ENCODE results near the gene TBC1D26. TPM values are rescaled to one million over a fixed set of nuclear protein-coding genes. Genes with fewer than 3 reads are reported as not detected.
"Not testable (repeated sequence)": the region's sequence is repeated elsewhere in the genome, so short reads cannot be mapped to it uniquely, and the experiment has no call there.

Gene TBC1D26
- total RNA-seq, 1 donor from 2014 or later: 2.4 TPM

DNA sequence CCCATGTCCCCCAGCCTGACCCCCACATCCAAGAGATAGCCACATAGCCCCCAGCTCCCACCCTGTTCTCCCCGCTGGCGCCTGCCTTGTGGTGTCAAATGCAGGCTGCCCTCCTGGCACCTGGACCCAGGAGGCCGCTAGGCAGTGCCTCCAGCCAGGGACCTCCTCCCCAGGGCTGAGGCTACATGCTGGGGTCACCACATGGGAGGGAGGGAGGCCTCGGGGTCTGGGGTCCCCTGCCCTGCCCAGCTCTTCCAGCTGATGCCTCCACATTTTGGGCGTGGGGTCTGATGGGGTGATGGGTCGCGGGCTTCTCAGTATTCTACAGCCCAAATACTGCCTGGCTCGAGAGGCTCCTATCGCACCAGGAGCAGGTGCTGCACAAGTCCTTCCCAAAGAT is 9.5 kb downstream of the TBC1D26 start:
- no peak for DNase-seq (ENCODE audit: low spot score)
- Mint-ChIP-seq H3K4me1 (ENCODE audit: unreplicated experiment) (peaks cover 19% of the 10 kb centered on the region), H3K36me3 (ENCODE audit: low read depth, unreplicated experiment) (peaks cover 8% of the 10 kb centered on the region), H3K27me3 (ENCODE audit: unreplicated experiment) (peaks cover 5% of the 10 kb centered on the region), H3K27ac (ENCODE audit: unreplicated experiment) (no peak overlapping the region), H3K4me3 (ENCODE audit: unreplicated experiment) (no peak overlapping the region), H3K9me3 (ENCODE audit: unreplicated experiment) (no peaks in the 10 kb centered on the region)
- TF ChIP-seq, protein P1, sequence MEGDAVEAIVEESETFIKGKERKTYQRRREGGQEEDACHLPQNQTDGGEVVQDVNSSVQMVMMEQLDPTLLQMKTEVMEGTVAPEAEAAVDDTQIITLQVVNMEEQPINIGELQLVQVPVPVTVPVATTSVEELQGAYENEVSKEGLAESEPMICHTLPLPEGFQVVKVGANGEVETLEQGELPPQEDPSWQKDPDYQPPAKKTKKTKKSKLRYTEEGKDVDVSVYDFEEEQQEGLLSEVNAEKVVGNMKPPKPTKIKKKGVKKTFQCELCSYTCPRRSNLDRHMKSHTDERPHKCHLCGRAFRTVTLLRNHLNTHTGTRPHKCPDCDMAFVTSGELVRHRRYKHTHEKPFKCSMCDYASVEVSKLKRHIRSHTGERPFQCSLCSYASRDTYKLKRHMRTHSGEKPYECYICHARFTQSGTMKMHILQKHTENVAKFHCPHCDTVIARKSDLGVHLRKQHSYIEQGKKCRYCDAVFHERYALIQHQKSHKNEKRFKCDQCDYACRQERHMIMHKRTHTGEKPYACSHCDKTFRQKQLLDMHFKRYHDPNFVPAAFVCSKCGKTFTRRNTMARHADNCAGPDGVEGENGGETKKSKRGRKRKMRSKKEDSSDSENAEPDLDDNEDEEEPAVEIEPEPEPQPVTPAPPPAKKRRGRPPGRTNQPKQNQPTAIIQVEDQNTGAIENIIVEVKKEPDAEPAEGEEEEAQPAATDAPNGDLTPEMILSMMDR (IDR thresholded peaks at IDR 0.05; ENCODE audit: unreplicated experiment): no peak

DNA sequence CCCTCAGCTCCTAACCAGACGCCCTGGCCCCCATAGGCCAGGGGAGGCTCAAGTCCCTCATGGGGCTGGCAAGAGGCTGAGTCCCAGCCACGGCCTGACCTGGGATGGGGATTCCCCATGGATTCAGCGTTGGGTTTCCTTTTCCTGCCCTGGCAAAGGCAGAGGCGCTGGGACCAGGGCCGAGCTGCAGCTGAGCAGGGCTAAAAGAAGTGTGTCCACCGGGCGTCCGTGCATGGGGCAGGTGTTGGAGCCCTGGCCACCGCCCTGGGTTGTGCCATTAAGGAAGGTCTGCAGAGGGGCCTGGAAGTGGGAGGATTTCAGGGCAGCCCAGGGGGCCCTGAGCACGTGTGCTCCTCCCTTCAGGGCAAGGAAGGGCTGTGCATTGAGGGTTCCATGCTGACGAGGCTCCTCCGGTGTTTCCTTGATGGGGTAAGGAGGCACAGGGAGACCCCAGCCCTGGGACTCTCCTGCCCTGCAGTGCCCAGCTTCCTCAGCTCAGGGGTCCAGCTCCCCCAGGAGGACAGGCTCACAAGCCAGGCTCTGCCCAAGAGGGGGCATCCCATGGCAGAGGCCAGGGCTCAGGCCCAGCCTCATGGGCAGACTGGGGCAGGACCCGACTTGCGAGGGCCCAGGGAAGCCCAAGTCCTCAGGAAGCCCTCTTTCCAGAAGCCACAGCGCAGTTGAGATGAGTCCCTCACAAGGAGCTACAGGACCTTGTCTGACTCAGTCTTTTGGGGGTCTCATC is 10.1 kb downstream of the TBC1D26 start:
- H3K4me3 Mint-ChIP-seq (ENCODE audit: unreplicated experiment): no peak overlapping the region
- TF ChIP-seq, protein P1 (IDR thresholded peaks at IDR 0.05; ENCODE audit: unreplicated experiment): no peak
- H3K4me1 Mint-ChIP-seq (ENCODE audit: unreplicated experiment): peaks cover 19% of the 10 kb centered on the region
- no peak overlapping the region for H3K27ac Mint-ChIP-seq (ENCODE audit: unreplicated experiment)
- H3K27me3 Mint-ChIP-seq (ENCODE audit: unreplicated experiment): peaks cover 5% of the 10 kb centered on the region
- peaks cover 10% of the 10 kb centered on the region for H3K36me3 Mint-ChIP-seq (ENCODE audit: low read depth, unreplicated experiment)
- DNase-seq (ENCODE audit: low spot score): no peak
- H3K9me3 Mint-ChIP-seq (ENCODE audit: unreplicated experiment): no peaks in the 10 kb centered on the region

DNA sequence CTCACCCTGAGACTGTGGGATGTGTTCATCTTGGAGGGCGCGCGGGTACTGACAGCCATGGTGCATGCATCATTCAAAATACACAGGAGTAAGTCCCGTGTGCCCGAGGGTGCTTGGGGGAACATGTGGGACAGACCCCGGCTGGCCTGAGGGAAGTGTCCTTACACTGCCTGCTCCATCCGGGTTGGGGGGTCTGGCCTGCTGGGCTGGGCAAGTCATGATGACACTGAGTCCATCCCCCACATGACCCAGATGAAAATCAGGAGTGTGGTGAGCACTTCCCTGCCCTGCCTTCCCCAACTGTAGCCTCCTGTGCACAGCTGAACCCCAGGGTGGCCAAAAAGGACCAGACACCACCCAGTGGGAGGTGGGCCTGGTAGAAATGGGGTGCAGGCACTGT is 10.8 kb downstream of the TBC1D26 start:
- H3K4me3 Mint-ChIP-seq (ENCODE audit: unreplicated experiment): no peak overlapping the region
- peaks cover 5% of the 10 kb centered on the region for H3K27me3 Mint-ChIP-seq (ENCODE audit: unreplicated experiment)
- no peaks in the 10 kb centered on the region for H3K9me3 Mint-ChIP-seq (ENCODE audit: unreplicated experiment)
- H3K36me3 Mint-ChIP-seq (ENCODE audit: low read depth, unreplicated experiment): peaks cover 10% of the 10 kb centered on the region
- TF ChIP-seq, protein P1 (IDR thresholded peaks at IDR 0.05; ENCODE audit: unreplicated experiment): no peak
- DNase-seq (ENCODE audit: low spot score): no peak
- H3K27ac Mint-ChIP-seq (ENCODE audit: unreplicated experiment): no peak overlapping the region
- peaks cover 19% of the 10 kb centered on the region for H3K4me1 Mint-ChIP-seq (ENCODE audit: unreplicated experiment)

DNA sequence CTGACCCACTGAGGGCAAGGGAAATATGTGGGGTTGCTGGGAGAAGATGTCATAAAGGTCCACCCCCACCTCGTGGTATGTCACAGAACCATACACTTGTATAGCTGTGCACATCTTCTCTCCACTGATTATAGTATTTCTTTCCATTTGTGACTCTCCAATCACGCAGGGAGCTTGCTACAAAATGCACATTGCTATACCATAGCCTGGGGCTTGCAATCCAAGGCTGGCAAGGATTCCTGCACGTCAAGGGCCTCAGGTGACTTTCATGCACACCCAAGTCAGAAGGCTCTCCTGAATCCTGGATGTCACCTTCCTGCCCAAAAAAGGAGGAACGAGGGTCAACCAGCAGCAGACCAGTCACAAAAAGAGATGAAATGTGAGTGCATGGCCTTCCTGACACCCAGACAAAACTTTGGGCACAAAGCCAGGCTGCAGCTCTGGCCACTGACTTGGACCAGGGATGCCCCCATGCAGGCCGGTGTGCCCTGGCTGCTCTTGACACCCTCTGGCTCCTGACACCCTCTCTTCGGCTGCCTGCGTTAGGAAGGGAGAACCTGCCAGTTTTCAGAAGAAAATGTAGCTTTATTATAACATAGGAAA is 12.1 kb downstream of the TBC1D26 start:
- Mint-ChIP-seq H3K36me3 (ENCODE audit: low read depth, unreplicated experiment) (peaks cover 10% of the 10 kb centered on the region), H3K4me3 (ENCODE audit: unreplicated experiment) (no peak overlapping the region), H3K27ac (ENCODE audit: unreplicated experiment) (peak overlapping the region; percentile 21), H3K9me3 (ENCODE audit: unreplicated experiment) (no peaks in the 10 kb centered on the region), H3K27me3 (ENCODE audit: unreplicated experiment) (peaks cover 5% of the 10 kb centered on the region), H3K4me1 (ENCODE audit: unreplicated experiment) (peaks cover 15% of the 10 kb centered on the region)
- TF ChIP-seq, protein P1 (IDR thresholded peaks at IDR 0.05; ENCODE audit: unreplicated experiment): no peak
- DNase-seq (ENCODE audit: low spot score): no peak

DNA sequence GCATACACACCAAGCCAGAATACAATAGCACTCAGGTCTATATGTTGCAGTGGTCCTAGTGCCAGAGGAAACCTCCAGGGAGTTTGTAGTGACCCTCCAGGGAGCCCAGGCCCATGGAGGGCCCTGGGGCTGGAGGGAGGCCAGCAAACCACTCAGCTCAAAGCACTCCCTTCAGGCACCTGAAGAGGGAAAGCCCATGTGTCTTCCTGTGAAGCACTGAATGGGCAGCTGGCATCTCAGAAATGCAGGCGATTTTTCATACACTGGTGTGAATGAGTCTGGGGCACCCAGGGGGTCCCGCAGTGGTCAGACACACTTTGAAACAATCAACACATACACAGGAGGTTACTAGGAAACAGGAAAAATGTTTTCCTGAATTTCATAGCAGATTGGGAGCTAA is 12.8 kb downstream of the TBC1D26 start:
- H3K4me3 Mint-ChIP-seq (ENCODE audit: unreplicated experiment): no peak overlapping the region
- H3K4me1 Mint-ChIP-seq (ENCODE audit: unreplicated experiment): peaks cover 15% of the 10 kb centered on the region
- no peak for DNase-seq (ENCODE audit: low spot score)
- H3K9me3 Mint-ChIP-seq (ENCODE audit: unreplicated experiment): no peaks in the 10 kb centered on the region
- H3K36me3 Mint-ChIP-seq (ENCODE audit: low read depth, unreplicated experiment): peaks cover 5% of the 10 kb centered on the region
- TF ChIP-seq, protein P1 (IDR thresholded peaks at IDR 0.05; ENCODE audit: unreplicated experiment): no peak
- peak overlapping the region; percentile 70 for H3K27ac Mint-ChIP-seq (ENCODE audit: unreplicated experiment)
- H3K27me3 Mint-ChIP-seq (ENCODE audit: unreplicated experiment): peaks cover 5% of the 10 kb centered on the region

DNA sequence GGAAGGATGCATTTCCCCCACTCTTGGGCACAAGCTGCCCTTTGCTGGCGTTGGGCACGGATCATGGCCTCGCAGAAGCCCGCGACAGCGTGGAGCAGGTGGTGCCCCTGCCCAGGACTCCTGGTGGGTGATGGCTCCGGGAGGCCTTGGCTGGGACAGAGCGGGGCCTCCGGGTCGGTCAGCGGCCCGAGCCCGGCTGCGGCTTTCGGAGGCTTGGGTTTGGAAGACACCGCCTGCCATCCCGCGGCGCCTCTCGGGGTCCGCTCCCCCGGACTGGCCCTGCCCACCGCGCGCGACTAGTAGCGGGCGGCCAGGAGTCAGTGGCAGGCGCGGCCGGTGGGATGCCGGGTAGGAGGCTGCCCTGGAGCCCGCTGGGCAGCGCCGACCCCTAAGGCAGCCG is 17.3 kb downstream of the TBC1D26 start:
- not testable (repeated sequence) for H3K36me3 Mint-ChIP-seq (ENCODE audit: low read depth, unreplicated experiment); H3K4me3 Mint-ChIP-seq (ENCODE audit: unreplicated experiment); H3K27me3 Mint-ChIP-seq (ENCODE audit: unreplicated experiment); H3K27ac Mint-ChIP-seq (ENCODE audit: unreplicated experiment); H3K9me3 Mint-ChIP-seq (ENCODE audit: unreplicated experiment); DNase-seq (ENCODE audit: low spot score)
- H3K4me1 Mint-ChIP-seq (ENCODE audit: unreplicated experiment): peaks cover 14% of the 10 kb centered on the region

DNA sequence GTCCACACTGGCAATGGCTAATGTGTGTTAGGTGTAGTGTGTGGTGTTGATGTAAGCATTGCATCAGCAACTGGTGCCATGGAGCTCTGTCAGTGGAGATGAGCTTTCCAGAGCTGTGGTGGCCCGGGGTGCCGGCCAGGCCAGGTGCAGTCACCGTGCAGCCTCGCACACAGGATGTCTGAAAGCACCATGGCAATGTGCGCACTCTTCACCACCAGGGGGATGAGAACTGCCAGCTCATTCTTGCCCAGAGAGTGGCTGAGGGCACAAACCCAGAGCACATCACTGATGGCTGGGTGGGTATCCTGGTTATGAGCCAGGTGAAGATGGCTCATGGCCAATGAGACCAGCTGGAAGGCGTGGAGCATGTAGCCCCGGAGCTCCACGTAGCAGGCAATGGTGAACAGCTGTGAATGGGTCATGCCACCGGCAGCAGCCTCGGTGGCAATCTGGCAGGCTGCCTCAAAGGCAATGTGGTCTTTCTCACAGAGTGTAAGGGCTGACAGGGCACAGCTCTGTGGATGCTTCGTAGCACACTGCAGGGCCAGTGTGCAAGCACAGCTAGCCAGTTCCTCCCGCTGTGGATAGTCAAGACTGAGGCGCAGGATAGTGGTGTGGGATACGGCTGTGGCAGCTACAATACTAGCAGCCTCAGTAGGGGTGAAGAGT is 36.9 kb downstream of the TBC1D26 start:
- H3K36me3 Mint-ChIP-seq (ENCODE audit: low read depth, unreplicated experiment); H3K27me3 Mint-ChIP-seq (ENCODE audit: unreplicated experiment); H3K27ac Mint-ChIP-seq (ENCODE audit: unreplicated experiment); H3K4me3 Mint-ChIP-seq (ENCODE audit: unreplicated experiment); DNase-seq (ENCODE audit: low spot score); H3K9me3 Mint-ChIP-seq (ENCODE audit: unreplicated experiment); H3K4me1 Mint-ChIP-seq (ENCODE audit: unreplicated experiment): not testable (repeated sequence)
